ENCODE measurements around the gene SH3RF3. TPM values are rescaled to one million over a fixed set of nuclear protein-coding genes. Genes with fewer than 3 reads are reported as not detected.

The SH3RF3 gene
- total and polyA plus RNA-seq, 2 of the 13 experiments (the other 11 are each of a cell fraction or from before 2014, with no cell fraction given): 0.04 TPM; not detected in 1

DNA sequence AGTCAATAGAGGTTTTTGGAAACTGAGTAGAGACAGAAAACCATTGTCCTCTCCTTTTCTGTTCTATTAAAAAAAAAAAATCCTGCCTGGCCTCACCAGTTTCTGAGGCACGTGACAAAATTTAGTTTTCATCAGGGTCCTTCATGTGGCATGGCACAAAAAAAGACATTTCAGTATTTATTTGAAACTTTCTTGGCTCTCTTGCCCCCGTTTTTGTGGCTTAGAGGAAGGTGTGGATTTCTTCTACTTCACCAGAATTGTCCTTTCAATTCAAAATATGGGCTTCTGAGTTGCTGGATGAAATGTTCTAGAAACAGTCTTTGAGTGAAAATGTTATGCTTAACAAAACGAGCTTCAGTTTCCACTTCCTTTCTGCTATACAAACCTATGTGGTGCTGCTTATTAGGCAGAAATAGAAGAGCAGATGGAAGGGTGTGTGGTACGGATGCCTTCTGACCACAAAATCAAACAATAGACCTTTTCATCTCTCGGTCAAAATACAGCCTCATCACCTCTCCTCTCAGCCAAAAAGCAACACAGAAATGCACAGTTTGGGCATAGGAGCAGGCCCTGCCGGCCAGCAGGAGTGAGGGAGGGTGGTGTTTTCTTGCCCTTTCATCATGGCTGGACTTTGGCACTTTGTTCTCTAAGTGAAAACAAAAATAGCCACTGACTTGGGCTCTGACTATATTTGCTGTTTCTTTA lies 89.2 kb downstream of the SH3RF3 start (continued):
- peak; percentile 60 for TF ChIP-seq ZFY (CRISPR knock-in tag; IDR thresholded peaks at IDR 0.05)
- no peak for TF ChIP-seq ATAD3A (CRISPR knock-in tag; IDR thresholded peaks at IDR 0.05)
- TF ChIP-seq, protein P1, sequence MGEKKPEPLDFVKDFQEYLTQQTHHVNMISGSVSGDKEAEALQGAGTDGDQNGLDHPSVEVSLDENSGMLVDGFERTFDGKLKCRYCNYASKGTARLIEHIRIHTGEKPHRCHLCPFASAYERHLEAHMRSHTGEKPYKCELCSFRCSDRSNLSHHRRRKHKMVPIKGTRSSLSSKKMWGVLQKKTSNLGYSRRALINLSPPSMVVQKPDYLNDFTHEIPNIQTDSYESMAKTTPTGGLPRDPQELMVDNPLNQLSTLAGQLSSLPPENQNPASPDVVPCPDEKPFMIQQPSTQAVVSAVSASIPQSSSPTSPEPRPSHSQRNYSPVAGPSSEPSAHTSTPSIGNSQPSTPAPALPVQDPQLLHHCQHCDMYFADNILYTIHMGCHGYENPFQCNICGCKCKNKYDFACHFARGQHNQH (CRISPR knock-in tag; IDR thresholded peaks at IDR 0.05): peak; percentile 45; the same call in 1 of the 2 replicates
- TF ChIP-seq, protein P2, sequence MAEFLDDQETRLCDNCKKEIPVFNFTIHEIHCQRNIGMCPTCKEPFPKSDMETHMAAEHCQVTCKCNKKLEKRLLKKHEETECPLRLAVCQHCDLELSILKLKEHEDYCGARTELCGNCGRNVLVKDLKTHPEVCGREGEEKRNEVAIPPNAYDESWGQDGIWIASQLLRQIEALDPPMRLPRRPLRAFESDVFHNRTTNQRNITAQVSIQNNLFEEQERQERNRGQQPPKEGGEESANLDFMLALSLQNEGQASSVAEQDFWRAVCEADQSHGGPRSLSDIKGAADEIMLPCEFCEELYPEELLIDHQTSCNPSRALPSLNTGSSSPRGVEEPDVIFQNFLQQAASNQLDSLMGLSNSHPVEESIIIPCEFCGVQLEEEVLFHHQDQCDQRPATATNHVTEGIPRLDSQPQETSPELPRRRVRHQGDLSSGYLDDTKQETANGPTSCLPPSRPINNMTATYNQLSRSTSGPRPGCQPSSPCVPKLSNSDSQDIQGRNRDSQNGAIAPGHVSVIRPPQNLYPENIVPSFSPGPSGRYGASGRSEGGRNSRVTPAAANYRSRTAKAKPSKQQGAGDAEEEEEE (CRISPR knock-in tag; IDR thresholded peaks at IDR 0.05; ENCODE audit: borderline replicate concordance): no peak
- TF ChIP-seq MIER3 (CRISPR knock-in tag; IDR thresholded peaks at IDR 0.05; ENCODE audit: borderline replicate concordance): no peak
- no peak for TF ChIP-seq ZNF20 (CRISPR knock-in tag; IDR thresholded peaks at IDR 0.05)
- TF ChIP-seq EP300 (IDR thresholded peaks at IDR 0.05; ENCODE audit: low read depth in 2 of 2, low read length in 2 of 2): peak in 1 of 2 experiments; percentile 40; a peak in 1 of 4 replicates
- no peak for TF ChIP-seq EP300 (CRISPR knock-in tag; IDR thresholded peaks at IDR 0.05; ENCODE audit: borderline replicate concordance)
- TF ChIP-seq ZNF501 (CRISPR knock-in tag; IDR thresholded peaks at IDR 0.05): peak; percentile 38; the same call in 1 of the 2 replicates
- TF ChIP-seq, protein P3, sequence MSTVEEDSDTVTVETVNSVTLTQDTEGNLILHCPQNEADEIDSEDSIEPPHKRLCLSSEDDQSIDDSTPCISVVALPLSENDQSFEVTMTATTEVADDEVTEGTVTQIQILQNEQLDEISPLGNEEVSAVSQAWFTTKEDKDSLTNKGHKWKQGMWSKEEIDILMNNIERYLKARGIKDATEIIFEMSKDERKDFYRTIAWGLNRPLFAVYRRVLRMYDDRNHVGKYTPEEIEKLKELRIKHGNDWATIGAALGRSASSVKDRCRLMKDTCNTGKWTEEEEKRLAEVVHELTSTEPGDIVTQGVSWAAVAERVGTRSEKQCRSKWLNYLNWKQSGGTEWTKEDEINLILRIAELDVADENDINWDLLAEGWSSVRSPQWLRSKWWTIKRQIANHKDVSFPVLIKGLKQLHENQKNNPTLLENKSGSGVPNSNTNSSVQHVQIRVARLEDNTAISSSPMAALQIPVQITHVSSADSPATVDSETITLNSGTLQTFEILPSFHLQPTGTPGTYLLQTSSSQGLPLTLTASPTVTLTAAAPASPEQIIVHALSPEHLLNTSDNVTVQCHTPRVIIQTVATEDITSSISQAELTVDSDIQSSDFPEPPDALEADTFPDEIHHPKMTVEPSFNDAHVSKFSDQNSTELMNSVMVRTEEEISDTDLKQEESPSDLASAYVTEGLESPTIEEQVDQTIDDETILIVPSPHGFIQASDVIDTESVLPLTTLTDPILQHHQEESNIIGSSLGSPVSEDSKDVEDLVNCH (CRISPR knock-in tag; IDR thresholded peaks at IDR 0.05): no peak
- no peak for TF ChIP-seq SRSF4 (IDR thresholded peaks at IDR 0.05; ENCODE audit: low read depth, low read length, poor library complexity, severe bottlenecking)
- TF ChIP-seq NFKBIZ (CRISPR knock-in tag; IDR thresholded peaks at IDR 0.05): 0 out of 2 replicates have a peak, but pooled peaks have one; percentile 19
- 0 out of 2 replicates have a peak, but pooled peaks have one; percentile 51 for TF ChIP-seq RXRB (CRISPR knock-in tag; IDR thresholded peaks at IDR 0.05; ENCODE audit: borderline replicate concordance)
- TF ChIP-seq, protein P4, sequence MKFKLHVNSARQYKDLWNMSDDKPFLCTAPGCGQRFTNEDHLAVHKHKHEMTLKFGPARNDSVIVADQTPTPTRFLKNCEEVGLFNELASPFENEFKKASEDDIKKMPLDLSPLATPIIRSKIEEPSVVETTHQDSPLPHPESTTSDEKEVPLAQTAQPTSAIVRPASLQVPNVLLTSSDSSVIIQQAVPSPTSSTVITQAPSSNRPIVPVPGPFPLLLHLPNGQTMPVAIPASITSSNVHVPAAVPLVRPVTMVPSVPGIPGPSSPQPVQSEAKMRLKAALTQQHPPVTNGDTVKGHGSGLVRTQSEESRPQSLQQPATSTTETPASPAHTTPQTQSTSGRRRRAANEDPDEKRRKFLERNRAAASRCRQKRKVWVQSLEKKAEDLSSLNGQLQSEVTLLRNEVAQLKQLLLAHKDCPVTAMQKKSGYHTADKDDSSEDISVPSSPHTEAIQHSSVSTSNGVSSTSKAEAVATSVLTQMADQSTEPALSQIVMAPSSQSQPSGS (CRISPR knock-in tag; IDR thresholded peaks at IDR 0.05): peak; percentile 46; the same call in 1 of the 2 replicates
- peak; percentile 53 for TF ChIP-seq THAP11 (CRISPR knock-in tag; IDR thresholded peaks at IDR 0.05)
- TF ChIP-seq, protein P5, sequence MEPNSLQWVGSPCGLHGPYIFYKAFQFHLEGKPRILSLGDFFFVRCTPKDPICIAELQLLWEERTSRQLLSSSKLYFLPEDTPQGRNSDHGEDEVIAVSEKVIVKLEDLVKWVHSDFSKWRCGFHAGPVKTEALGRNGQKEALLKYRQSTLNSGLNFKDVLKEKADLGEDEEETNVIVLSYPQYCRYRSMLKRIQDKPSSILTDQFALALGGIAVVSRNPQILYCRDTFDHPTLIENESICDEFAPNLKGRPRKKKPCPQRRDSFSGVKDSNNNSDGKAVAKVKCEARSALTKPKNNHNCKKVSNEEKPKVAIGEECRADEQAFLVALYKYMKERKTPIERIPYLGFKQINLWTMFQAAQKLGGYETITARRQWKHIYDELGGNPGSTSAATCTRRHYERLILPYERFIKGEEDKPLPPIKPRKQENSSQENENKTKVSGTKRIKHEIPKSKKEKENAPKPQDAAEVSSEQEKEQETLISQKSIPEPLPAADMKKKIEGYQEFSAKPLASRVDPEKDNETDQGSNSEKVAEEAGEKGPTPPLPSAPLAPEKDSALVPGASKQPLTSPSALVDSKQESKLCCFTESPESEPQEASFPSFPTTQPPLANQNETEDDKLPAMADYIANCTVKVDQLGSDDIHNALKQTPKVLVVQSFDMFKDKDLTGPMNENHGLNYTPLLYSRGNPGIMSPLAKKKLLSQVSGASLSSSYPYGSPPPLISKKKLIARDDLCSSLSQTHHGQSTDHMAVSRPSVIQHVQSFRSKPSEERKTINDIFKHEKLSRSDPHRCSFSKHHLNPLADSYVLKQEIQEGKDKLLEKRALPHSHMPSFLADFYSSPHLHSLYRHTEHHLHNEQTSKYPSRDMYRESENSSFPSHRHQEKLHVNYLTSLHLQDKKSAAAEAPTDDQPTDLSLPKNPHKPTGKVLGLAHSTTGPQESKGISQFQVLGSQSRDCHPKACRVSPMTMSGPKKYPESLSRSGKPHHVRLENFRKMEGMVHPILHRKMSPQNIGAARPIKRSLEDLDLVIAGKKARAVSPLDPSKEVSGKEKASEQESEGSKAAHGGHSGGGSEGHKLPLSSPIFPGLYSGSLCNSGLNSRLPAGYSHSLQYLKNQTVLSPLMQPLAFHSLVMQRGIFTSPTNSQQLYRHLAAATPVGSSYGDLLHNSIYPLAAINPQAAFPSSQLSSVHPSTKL (CRISPR knock-in tag; IDR thresholded peaks at IDR 0.05): peak; percentile 74
- TF ChIP-seq HDAC6 (IDR thresholded peaks at IDR 0.05; ENCODE audit: low read depth, low read length): no peak
- peak; percentile 34; the same call in 1 of the 2 replicates for TF ChIP-seq FOXK1 (CRISPR knock-in tag; IDR thresholded peaks at IDR 0.05; ENCODE audit: borderline replicate concordance, low read depth)
